ENCODE data around the gene ZNF366.

The ZNF366 gene

DNA sequence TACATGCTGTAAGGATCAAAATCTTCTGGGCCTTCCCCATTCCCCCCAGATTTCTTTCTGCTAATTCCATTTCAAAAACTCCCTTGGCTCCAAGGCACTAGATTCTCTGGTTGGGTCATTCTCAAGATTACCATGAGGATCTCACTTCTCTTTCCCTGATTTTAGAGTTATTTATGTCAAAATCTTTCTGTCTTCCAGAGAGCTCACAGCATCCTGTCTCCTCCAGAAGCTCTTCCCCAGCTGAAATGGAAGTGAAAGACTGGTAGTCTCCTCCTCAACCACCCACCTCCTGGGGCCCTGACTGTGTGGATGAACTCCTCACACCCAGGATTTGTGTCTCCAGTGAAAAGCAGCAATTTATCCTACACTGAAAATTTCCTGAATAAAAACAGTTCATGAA, 11.9 kb upstream of the ZNF366 start:
- no peak for DNase-seq

GRCh38 chr5:72518001-72518683, 10.9 kb upstream of the ZNF366 start:
- no peak for DNase-seq

- no peak for DNase-seq
Measured at GRCh38 chr5:72516916-72517315, 9.7 kb upstream of the ZNF366 start.

- DNase-seq = no peak
Measured at GRCh38 chr5:72515211-72515610, 8.0 kb upstream of the ZNF366 start.

DNA sequence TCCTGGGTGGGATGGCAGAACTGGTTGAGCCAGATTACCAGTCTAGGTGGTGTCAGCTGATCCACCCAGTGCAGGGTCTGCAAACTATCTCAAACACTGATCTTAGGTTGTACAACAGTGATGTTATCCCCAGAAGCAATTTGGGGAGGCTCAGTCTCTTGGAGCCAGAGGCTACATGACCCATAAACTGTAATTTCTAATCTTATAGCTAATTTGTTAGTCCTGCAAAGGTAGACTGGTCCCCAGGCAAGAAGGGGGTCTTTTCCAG, 5.3 kb upstream of the ZNF366 start:
- no peak for DNase-seq

- no peak for DNase-seq
Measured at GRCh38 chr5:72511774-72512592, 4.8 kb upstream of the ZNF366 start.

GRCh38 chr5:72511366-72511765, 4.2 kb upstream of the ZNF366 start:
- no peak for DNase-seq

DNA sequence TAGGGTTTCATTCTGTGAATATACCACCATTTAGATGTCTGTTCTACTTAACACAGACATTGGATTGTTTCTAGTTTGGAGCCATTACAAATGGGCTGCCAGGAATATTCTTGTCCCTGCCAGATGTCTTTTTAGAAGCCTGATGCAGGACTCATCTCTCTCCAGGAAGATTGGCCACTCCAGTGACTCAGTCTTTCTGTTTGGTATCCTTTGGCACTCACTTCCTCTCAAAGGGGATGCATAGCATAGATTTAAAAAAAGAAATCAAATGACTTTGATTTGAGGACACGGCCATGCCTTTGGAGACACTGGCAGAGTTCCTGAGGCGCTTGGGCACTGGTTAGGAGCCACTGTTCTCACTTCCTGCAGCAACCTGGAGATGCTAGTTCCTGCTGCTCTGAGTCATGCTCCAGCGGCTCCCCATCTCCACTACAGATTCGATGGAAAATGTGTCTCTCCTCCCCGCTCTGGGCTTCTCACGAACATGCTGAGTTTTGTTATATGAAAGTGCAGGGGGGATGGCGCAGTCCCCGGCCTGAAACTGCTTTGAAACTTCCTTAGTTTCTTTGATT, 3.5 kb upstream of the ZNF366 start:
- DNase-seq = no peak

DNA sequence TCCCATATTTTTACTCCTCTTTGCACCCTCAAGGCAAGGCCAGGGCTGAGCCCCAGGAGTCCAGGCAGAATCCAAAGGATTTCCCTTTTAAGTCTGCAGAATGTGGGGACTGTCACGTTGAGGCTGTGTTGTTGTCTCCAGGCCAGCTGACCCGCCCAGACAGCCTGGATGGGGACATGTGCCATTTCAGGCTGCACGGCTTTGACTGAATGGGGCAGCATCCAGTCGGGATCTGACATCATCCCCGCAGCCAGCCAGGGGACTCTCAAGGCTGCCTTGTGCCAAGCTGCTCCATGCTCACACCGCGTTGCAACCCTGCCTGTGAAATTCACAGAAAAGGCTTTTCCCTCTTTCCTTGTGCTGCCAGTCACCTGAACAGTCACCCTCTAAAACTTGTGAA, 2.2 kb upstream of the ZNF366 start:
- DNase-seq = no peak

GRCh38 chr5:72508241-72509170, 1.3 kb upstream of the ZNF366 start:
- DNase-seq = no peak

GRCh38 chr5:72507907-72508238, 663 bp upstream of the ZNF366 start:
- DNase-seq = no peak

DNA sequence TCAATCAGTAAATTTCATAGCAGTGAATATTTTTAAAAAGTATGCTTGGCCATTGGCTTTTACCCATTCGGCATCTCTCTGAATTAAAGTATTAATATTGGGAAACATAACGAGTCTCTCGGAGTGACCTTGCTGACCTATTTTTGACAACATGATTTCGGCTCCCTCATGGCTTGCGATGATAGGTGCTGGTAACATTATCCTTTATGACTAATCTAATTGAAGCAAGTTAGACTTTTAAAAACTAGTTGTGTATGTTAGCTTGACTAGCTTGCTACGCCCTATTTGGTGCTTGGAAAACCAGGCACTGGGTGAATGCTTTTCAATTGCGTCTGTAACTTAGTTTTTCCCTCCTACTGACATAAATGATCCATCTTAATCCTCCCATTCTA, 1.1 kb downstream of the ZNF366 start:
- DNase-seq = no peak

GRCh38 chr5:72505539-72506157, 1.6 kb downstream of the ZNF366 start:
- no peak for DNase-seq

- no peak for DNase-seq
Measured at GRCh38 chr5:72505016-72505415, 2.2 kb downstream of the ZNF366 start.

DNA sequence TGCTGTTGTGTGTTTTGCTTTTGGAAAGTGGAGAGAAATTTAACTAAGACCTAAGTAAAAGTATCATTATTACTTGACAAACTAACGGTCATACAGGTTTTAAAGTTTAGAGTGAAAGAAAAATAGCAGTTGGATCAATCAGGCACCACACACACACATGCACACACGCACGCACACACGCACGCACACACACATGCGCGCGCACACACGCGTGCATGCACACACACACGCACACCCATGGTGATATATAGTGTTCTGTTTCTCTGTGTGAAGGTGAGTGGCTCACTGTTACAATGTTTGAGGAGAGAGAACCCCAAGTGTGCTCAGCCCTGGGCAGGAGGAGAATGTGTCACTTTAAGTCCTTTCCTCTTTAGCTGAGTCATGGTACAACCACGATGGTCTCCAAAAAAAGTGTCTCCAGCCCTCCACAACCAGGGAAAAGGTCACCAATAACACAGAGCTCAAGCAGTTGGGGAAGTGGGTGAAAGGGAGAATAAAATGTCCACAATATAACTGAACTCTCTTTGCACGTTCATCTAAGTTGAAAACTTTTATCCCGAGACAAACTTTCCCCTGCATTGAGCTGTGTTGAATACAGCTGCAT, 3.2 kb downstream of the ZNF366 start:
- DNase-seq = no peak

- DNase-seq = no peak
Measured at GRCh38 chr5:72501488-72501887, 5.7 kb downstream of the ZNF366 start.

GRCh38 chr5:72499730-72500129, 7.5 kb downstream of the ZNF366 start:
- DNase-seq = no peak

DNA sequence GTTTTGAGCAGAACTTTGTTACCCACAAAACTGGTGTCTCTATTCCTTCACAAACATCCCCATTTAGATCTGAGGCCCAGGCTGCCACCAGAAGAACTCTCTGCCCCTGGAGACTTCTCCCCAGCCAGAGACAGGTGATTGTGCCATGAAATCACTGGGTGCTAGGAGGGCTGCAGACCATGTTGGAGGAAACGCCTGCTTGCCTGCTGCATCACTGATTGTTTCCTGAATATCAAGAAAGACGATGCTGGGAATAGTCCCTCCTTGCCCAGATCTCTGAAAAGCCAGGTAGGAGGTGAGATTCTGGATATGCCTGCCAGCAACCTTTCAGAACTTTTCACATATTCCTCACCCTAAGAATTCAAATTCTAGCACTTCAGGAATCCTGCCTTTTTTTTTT, 8.1 kb downstream of the ZNF366 start:
- DNase-seq = no peak

- DNase-seq = no peak
Measured at GRCh38 chr5:72498284-72498683, 8.9 kb downstream of the ZNF366 start.

- DNase-seq = no peak
Measured at GRCh38 chr5:72497823-72498222, 9.4 kb downstream of the ZNF366 start.

DNA sequence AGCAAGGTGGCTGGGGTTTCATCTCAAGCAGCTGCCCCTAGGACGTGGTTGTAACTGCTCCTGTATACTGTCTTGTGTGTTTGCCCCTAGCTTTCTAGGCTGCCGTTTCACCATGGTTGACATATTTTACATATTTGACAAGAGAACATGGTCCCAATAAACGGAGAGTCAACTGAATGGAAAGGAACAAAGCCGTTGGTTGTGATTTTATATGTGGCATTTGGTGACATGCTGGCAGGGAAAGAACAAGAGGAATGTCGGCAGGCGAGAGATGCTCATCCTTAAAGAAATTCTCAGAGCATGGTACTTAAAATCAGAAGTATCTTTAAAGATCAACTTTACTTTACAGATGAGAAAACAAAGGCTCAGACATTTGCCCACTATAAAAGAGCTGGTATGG, 11.8 kb downstream of the ZNF366 start:
- no peak for DNase-seq

DNA sequence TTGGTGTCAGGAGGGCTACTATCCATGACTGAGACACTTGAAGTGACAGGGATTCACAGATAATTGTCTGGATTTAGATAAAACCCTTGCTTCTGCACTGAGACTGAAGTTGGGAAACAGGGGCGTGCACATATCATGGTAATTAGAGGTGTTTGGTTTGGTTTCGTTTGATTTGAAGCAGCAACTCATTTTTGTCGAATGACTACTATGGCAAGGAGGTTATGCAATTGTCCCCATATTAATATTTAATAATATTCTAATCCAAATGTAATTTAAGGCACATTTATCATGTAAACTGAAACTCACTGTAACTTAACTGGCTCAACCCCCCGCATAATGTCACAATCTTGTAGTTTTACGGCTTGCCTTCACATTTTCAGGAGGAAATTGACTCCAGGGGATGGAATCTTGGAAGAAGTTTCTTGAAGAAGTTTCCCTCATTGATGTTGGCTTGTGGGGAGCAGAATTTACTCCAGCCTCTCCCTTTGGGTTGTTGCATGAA, 12.5 kb downstream of the ZNF366 start:
- DNase-seq = no peak

Data from SW 1271 (cell line).